ENCODE data around the gene PCDHA8. TPM values are rescaled to one million over a fixed set of nuclear protein-coding genes. Genes with fewer than 3 reads are reported as not detected.

The PCDHA8 gene
- total RNA-seq (2022) (not detected in 2 replicates), Bru-seq, nascent RNA (not detected), BruChase-seq, experiment 1, labeled RNA remaining after a 2-hour chase (not detected), BruChase-seq, experiment 2, labeled RNA remaining after a 6-hour chase (percentile 24 among the genes with signal in this experiment)
- long read RNA-seq: 0 reads

DNA sequence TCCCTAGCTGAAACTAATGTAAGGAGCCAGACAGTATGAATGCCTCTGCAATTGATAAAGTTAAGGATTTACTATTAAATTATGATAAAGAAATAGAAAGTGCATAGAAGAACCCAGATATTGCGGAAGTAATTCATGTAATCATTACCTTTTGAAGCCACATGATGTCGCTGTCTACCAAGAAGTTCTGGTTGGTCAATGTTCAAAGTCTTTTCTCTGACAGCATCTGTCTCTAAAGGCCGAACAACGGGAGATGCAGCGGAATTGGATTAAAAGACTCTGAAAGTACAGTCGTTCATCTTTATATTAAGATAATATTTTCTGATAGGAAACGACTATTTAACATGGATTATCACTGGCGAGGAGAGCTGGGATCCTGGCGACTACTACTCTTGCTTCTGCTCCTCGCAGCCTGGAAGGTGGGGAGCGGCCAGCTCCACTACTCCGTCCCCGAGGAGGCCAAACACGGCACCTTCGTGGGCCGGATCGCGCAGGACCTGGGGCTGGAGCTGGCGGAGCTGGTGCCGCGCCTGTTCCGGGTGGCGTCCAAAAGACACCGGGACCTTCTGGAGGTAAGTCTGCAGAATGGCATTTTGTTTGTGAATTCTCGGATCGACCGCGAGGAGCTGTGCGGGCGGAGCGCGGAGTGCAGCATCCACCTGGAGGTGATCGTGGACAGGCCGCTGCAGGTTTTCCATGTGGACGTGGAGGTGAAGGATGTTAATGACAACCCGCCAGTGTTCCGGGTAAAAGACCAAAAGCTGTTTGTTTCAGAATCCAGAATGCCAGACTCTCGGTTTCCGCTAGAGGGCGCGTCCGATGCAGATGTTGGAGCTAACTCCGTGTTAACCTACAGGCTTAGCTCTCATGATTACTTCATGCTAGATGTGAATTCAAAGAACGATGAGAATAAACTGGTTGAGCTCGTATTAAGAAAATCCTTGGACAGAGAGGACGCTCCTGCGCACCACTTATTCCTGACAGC is at the start of gene PCDHA8:
Gene PCDHA8 (plus strand): TSS at position 210 of the 985 bp plus-strand sequence. CDS start 135 bp downstream, at position 345.
- H3K4me3 ChIP-seq (ENCODE audit: low read depth, low read length): no peak within 1 kb of the TSS
- no peak for TF ChIP-seq CTCF (IDR thresholded peaks at IDR 0.05; ENCODE audit: insufficient read depth in 1 of 2, low read depth in 1 of 2, low read length in 1 of 2, severe bottlenecking in 1 of 2, unreplicated experiment in 1 of 2)
- Mint-ChIP-seq H3K4me1 (ENCODE audit: low read depth, unreplicated experiment) (no peaks in the 10 kb centered on the region), H3K4me3 (ENCODE audit: unreplicated experiment) (no peak within 1 kb of the TSS), H3K27me3 (ENCODE audit: insufficient read depth, unreplicated experiment) (no peaks in the 10 kb centered on the region), H3K36me3 (ENCODE audit: insufficient read depth, unreplicated experiment) (no peaks in the 10 kb centered on the region), H3K9me3 (ENCODE audit: unreplicated experiment) (no peaks in the 10 kb centered on the region), H3K27ac (ENCODE audit: unreplicated experiment) (no peak within 1 kb of the TSS)
- H3K36me3 ChIP-seq (ENCODE audit: control insufficient read depth, insufficient read depth, low read length): no peaks in the 10 kb centered on the region
- BruUV-seq (replicated peaks): no TSS peak
- H3K4me1 ChIP-seq: no peaks in the 10 kb centered on the region
- 0 out of 2 replicates have a peak, but pooled peaks cover 3% of the 10 kb centered on the region for H3K9me3 ChIP-seq
- intact Hi-C loops (cut with micrococcal nuclease; ENCODE audit: unreplicated experiment): loop anchor here (1.0 kb wide), 1 partner anchor 200 kb away; no protein-coding TSS in a partner anchor
- POLR2A ChIA-PET: no interaction called here
- no peaks in the 10 kb centered on the region for H3K27me3 ChIP-seq (replicated peaks; ENCODE audit: control insufficient read depth, insufficient read depth, low read length)
- CTCF ChIA-PET: interaction anchor here (0.6 kb wide), 1 partner anchor 587 kb away, joined by 3 read pairs; no protein-coding TSS in a partner anchor
- DNase-seq: no peak

DNA sequence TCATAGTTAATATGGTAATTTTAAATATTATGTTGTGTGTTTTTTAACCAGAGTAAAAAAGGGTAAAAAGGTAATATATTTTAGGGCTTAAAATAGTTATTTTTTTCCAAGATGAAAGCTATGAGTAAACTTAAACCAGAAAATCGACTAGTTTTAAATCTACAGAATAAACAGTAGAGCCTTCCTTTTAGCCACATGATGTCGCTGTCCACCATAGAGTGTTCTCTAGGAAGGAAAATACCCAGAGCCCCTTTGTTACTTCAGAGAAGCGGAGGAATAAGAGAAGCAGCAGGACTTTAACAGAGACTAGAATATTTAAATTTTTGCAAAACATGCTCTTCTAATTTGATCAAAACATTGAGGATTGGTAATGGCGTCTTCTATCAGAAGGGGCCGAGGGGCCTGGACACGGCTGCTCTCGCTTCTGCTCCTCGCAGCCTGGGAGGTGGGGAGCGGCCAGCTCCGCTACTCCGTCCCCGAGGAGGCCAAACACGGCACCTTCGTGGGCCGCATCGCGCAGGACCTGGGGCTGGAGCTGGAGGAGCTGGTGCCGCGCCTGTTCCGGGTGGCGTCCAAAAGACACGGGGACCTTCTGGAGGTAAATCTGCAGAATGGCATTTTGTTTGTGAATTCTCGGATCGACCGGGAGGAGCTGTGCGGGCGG is 46.3 kb upstream of the PCDHA8 start, which contains the start of gene PCDHA2:
Gene PCDHA2 (plus strand): TSS at position 258 of the 664 bp plus-strand sequence.
- H3K9me3 ChIP-seq: peaks cover 3% of the 10 kb centered on the region; the same call in 1 of the 2 replicates
- DNase-seq: no peak
- Mint-ChIP-seq H3K27ac (ENCODE audit: unreplicated experiment) (no peak within 1 kb of the TSS), H3K36me3 (ENCODE audit: insufficient read depth, unreplicated experiment) (no peaks in the 10 kb centered on the region), H3K4me3 (ENCODE audit: unreplicated experiment) (no peak within 1 kb of the TSS), H3K9me3 (ENCODE audit: unreplicated experiment) (peaks cover 16% of the 10 kb centered on the region), H3K4me1 (ENCODE audit: low read depth, unreplicated experiment) (no peaks in the 10 kb centered on the region), H3K27me3 (ENCODE audit: insufficient read depth, unreplicated experiment) (no peaks in the 10 kb centered on the region)
- ChIA-PET POLR2A (no interaction called here), CTCF (no interaction called here)
- BruUV-seq (replicated peaks): no TSS peak
- no peaks in the 10 kb centered on the region for H3K4me1 ChIP-seq
- no peaks in the 10 kb centered on the region for H3K36me3 ChIP-seq (ENCODE audit: control insufficient read depth, insufficient read depth, low read length)
- H3K4me3 ChIP-seq (ENCODE audit: low read depth, low read length): no peak within 1 kb of the TSS
- intact Hi-C loops (cut with micrococcal nuclease; ENCODE audit: unreplicated experiment): no loop called here
- no peaks in the 10 kb centered on the region for H3K27me3 ChIP-seq (replicated peaks; ENCODE audit: control insufficient read depth, insufficient read depth, low read length)
- no peak for TF ChIP-seq CTCF (IDR thresholded peaks at IDR 0.05; ENCODE audit: insufficient read depth in 1 of 2, low read depth in 1 of 2, low read length in 1 of 2, severe bottlenecking in 1 of 2, unreplicated experiment in 1 of 2)

DNA sequence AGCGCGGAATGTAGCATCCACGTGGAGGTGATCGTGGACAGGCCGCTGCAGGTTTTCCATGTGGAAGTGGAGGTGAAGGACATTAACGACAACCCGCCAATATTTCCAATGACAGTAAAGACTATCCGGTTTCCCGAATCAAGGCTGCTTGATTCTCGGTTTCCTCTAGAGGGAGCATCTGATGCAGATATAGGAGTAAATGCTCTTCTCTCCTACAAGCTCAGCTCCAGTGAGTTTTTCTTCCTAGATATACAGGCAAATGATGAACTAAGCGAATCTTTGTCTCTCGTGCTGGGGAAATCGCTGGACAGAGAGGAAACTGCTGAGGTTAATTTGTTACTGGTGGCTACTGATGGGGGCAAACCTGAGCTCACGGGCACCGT is 45.7 kb upstream of the PCDHA8 start:
- CTCF ChIA-PET: no interaction called here
- DNase-seq: peak in 1 of 2 experiments; percentile 12

More for the DNA sequence above, 45.7 kb upstream of the PCDHA8 start:
- peaks cover 3% of the 10 kb centered on the region; the same call in 1 of the 2 replicates for H3K9me3 ChIP-seq
- Mint-ChIP-seq H3K9me3 (ENCODE audit: unreplicated experiment) (peaks cover 16% of the 10 kb centered on the region), H3K4me1 (ENCODE audit: low read depth, unreplicated experiment) (no peaks in the 10 kb centered on the region), H3K36me3 (ENCODE audit: insufficient read depth, unreplicated experiment) (no peaks in the 10 kb centered on the region), H3K27ac (ENCODE audit: unreplicated experiment) (no peak overlapping the region), H3K27me3 (ENCODE audit: insufficient read depth, unreplicated experiment) (no peaks in the 10 kb centered on the region), H3K4me3 (ENCODE audit: unreplicated experiment) (no peak overlapping the region)
- no peaks in the 10 kb centered on the region for H3K36me3 ChIP-seq (ENCODE audit: control insufficient read depth, insufficient read depth, low read length)
- intact Hi-C loops (cut with micrococcal nuclease; ENCODE audit: unreplicated experiment): no loop called here
- TF ChIP-seq CTCF (IDR thresholded peaks at IDR 0.05; ENCODE audit: insufficient read depth in 1 of 2, low read depth in 1 of 2, low read length in 1 of 2, severe bottlenecking in 1 of 2, unreplicated experiment in 1 of 2): no peak
- POLR2A ChIA-PET: no interaction called here
- no TSS peak for BruUV-seq (replicated peaks)
- no peak overlapping the region for H3K4me3 ChIP-seq (ENCODE audit: low read depth, low read length)
- no peaks in the 10 kb centered on the region for H3K4me1 ChIP-seq
- no peaks in the 10 kb centered on the region for H3K27me3 ChIP-seq (replicated peaks; ENCODE audit: control insufficient read depth, insufficient read depth, low read length)
